GM12878 (cell line): ENCODE data around the gene DNAJC4. TPM values are rescaled to one million over a fixed set of nuclear protein-coding genes. Genes with fewer than 3 reads are reported as not detected.

Source experiments
- ATAC-seq: fragments of 200-7000 bp; cut with Tn5 transposase; 3 replicates; pipeline ENCODE4 v1.9.1; 2020; ENCODE audit warnings: mild to moderate bottlenecking, moderate library complexity
- BruUV-seq: library from RNA; stranded (reverse); fragments of 400-500 nt; replicated peaks from 2 replicates; lab custom pipeline; 2021; lab: Mats Ljungman, UMichigan
- CTCF ChIA-PET: fragments of 300-600 bp; sonication (Branson Sonifier 250); formaldehyde crosslinking; extraction: SDS; loops from one replicate; lab custom pipeline; 2021; ENCODE audit warnings: inconsistent platforms; lab: Yijun Ruan, JAX
- POLR2A ChIA-PET: fragments of 350-600 bp; formaldehyde crosslinking; extraction: SDS; loops from one replicate; lab custom pipeline; 2021; ENCODE audit warnings: inconsistent platforms; lab: Charles Lee
- RAD21 ChIA-PET: fragments of 300-600 bp; sonication (Branson Sonifier 250); formaldehyde crosslinking; loops from one replicate; lab custom pipeline; 2023; ENCODE audit warnings: antibody characterized with exemption; ENCODE audit not compliant: unreplicated experiment; lab: Charles Lee
- SMC1A ChIA-PET: fragments of 300-600 bp; sonication (Branson Sonifier 250); formaldehyde crosslinking; loops from one replicate; lab custom pipeline; 2023; ENCODE audit not compliant: unreplicated experiment, uncharacterized antibody; lab: Charles Lee
- DNase-seq: peaks from one replicate; pipeline ENCODE4 v3.0.0-alpha.2; 2011; ENCODE audit warnings: low read depth, low spot score
- FAIRE-seq: peaks from 3 replicates; lab custom pipeline; 2011; peaks lifted over from hg19 to GRCh38; lab: Jason Lieb, UNC
- H2AFZ ChIP-seq: 2 replicates; pipeline ENCODE4 v1.6.0; 2011; ENCODE audit warnings: low read depth, low read length, control low read depth; ENCODE audit not compliant: control insufficient read depth
- H3K27ac ChIP-seq: 2 replicates; pipeline ENCODE4 v1.5.1; 2011; ENCODE audit warnings: control low read depth; ENCODE audit not compliant: control insufficient read depth, insufficient read depth
- H3K27me3 ChIP-seq, 2 experiments: replicated peaks in 1 of 2; 2 replicates each; pipeline versions ENCODE4 v1.6.0 to v1.6.1; 2011; ENCODE audit warnings: low read length in 1 of 2; ENCODE audit not compliant: control insufficient read depth in 2 of 2, insufficient read depth in 2 of 2
- H3K36me3 ChIP-seq, 2 experiments: 2 replicates each; pipeline ENCODE4 v1.5.1; 2011; ENCODE audit warnings: low read length in 1 of 2; ENCODE audit not compliant: control insufficient read depth in 2 of 2, insufficient read depth in 2 of 2
- H3K4me1 ChIP-seq: 2 replicates; pipeline ENCODE4 v1.6.1; 2011; ENCODE audit warnings: mild to moderate bottlenecking, low read length, moderate library complexity, mixed read lengths; ENCODE audit not compliant: control insufficient read depth, insufficient read depth
- H3K4me2 ChIP-seq: 2 replicates; pipeline ENCODE4 v1.6.0; 2011; ENCODE audit warnings: control low read depth; ENCODE audit not compliant: control insufficient read depth, insufficient read depth
- H3K4me3 ChIP-seq: fragments of 200-600 bp; sonication (generic); 2 replicates; pipeline ENCODE4 v1.5.1; 2016
- H3K79me2 ChIP-seq: 2 replicates; pipeline ENCODE4 v1.6.0; 2011; ENCODE audit warnings: low read length; ENCODE audit not compliant: control insufficient read depth, insufficient read depth
- H3K9ac ChIP-seq: 2 replicates; pipeline ENCODE4 v1.8.0; 2011; ENCODE audit warnings: low read length, control low read depth, mixed read lengths; ENCODE audit not compliant: control insufficient read depth, insufficient read depth
- H3K9me3 ChIP-seq: replicated peaks from 3 replicates; pipeline ENCODE4 v1.5.1; 2011; ENCODE audit warnings: mild to moderate bottlenecking, low read length; ENCODE audit not compliant: control insufficient read depth, insufficient read depth
- H4K20me1 ChIP-seq: 2 replicates; pipeline ENCODE4 v1.6.0; 2011; ENCODE audit not compliant: control insufficient read depth, insufficient read depth
- BACH1 ChIP-seq: fragments of 450-650 bp; IDR thresholded peaks from 2 replicates; pipeline ENCODE4 v1.6.1; 2017; ENCODE audit warnings: mild to moderate bottlenecking, borderline replicate concordance
- BHLHE40 ChIP-seq, 2 experiments: fragments of 450-650 bp in 1 of 2; IDR thresholded peaks; 2 replicates each; pipeline ENCODE4 v1.6.1; 2011 to 2017; ENCODE audit warnings: low read depth in 2 of 2, borderline replicate concordance in 1 of 2, improper control_type of control experiment in 1 of 2, low read length in 1 of 2, mild to moderate bottlenecking in 1 of 2
- CHD1 ChIP-seq: IDR thresholded peaks from 2 replicates; pipeline ENCODE4 v1.6.1; 2012; ENCODE audit warnings: low read depth, low read length, improper control_type of control experiment
- CHD2 ChIP-seq: IDR thresholded peaks from 2 replicates; pipeline ENCODE4 v1.6.1; 2011; ENCODE audit warnings: low read depth, low read length, improper control_type of control experiment, borderline replicate concordance
- DPF2 ChIP-seq: fragments of 450-650 bp; IDR thresholded peaks from 2 replicates; pipeline ENCODE4 v1.6.1; 2017; ENCODE audit warnings: mild to moderate bottlenecking
- HCFC1 ChIP-seq: fragments of 150-350 bp; IDR thresholded peaks from 2 replicates; pipeline ENCODE4 v1.6.1; 2014; ENCODE audit warnings: low read length
- KAT2A ChIP-seq: conservative IDR thresholded peaks from 2 replicates; pipeline ENCODE4 v1.6.1; 2011; ENCODE audit warnings: low read depth, low read length; ENCODE audit not compliant: control insufficient read depth
- LARP7 ChIP-seq: fragments of 450-650 bp; IDR thresholded peaks from 2 replicates; pipeline ENCODE4 v1.6.1; 2017; ENCODE audit warnings: mild to moderate bottlenecking
- MYC ChIP-seq: IDR thresholded peaks from 2 replicates; pipeline ENCODE4 v1.6.1; 2011; ENCODE audit warnings: mild to moderate bottlenecking, low read length, moderate library complexity, inconsistent platforms; ENCODE audit not compliant: insufficient read depth, insufficient replicate concordance, insufficient read length, severe bottlenecking
- NFYA ChIP-seq: IDR thresholded peaks from 2 replicates; pipeline ENCODE4 v1.6.1; 2011; ENCODE audit warnings: low read depth, mild to moderate bottlenecking, low read length, improper control_type of control experiment, borderline replicate concordance
- NR2C1 ChIP-seq: fragments of 450-650 bp; IDR thresholded peaks from 2 replicates; pipeline ENCODE4 v1.6.1; 2017; ENCODE audit warnings: antibody characterized with exemption, mild to moderate bottlenecking, moderate library complexity
- NR2C2 ChIP-seq: IDR thresholded peaks from 2 replicates; pipeline ENCODE4 v1.6.1; 2011; ENCODE audit warnings: borderline replicate concordance, low read depth; ENCODE audit not compliant: control insufficient read depth, insufficient read length
- RAD21 ChIP-seq: IDR thresholded peaks from 2 replicates; pipeline ENCODE4 v1.6.1; 2011; ENCODE audit warnings: mild to moderate bottlenecking, low read depth, low read length, moderate library complexity; ENCODE audit not compliant: insufficient read depth
- RB1 ChIP-seq: fragments of 450-650 bp; formaldehyde crosslinking; IDR thresholded peaks from 2 replicates; pipeline ENCODE4 v1.6.1; 2017; ENCODE audit warnings: mild to moderate bottlenecking, borderline replicate concordance
- SP1 ChIP-seq: IDR thresholded peaks from one replicate; pipeline ENCODE4 v1.6.1; 2011; ENCODE audit warnings: low read depth, low read length
- SREBF1 ChIP-seq: IDR thresholded peaks from 2 replicates; pipeline ENCODE4 v1.6.1; 2012; ENCODE audit warnings: mild to moderate bottlenecking, low read length
- SREBF2 ChIP-seq: IDR thresholded peaks from 2 replicates; pipeline ENCODE4 v1.6.1; 2012; ENCODE audit warnings: mild to moderate bottlenecking, low read length
- TAF1 ChIP-seq: IDR thresholded peaks from 2 replicates; pipeline ENCODE4 v1.6.1; 2011; ENCODE audit warnings: mild to moderate bottlenecking, low read depth, low read length, borderline replicate concordance
- WGBS: methylation state at CpG from one replicate; pipeline ENCODE4 v1.1.6; 2016; ENCODE audit warnings: low lambda C conversion rate; ENCODE audit not compliant: insufficient replicate concordance, insufficient coverage; ENCODE audit errors: missing lambda C conversion rate; 5-methylcytosine and 5-hydroxymethylcytosine counted together
- in situ Hi-C: fragments of 300-500 bp; cut with MboI; formaldehyde crosslinking; loops from 9 replicates; pipeline ENCODE4 v1.14.3; 2018; ENCODE audit warnings: mixed read lengths
- intact Hi-C: fragments of 100-400 bp; cut with micrococcal nuclease; formaldehyde crosslinking; loops from one replicate; pipeline ENCODE4 v1.14.2; 2022; ENCODE audit not compliant: unreplicated experiment
- polyA plus RNA-seq, 11 experiments: library from polyadenylated mRNA; depleted of rRNA in 4 of 11; unstranded in 6 of 11; stranded (reverse) in 5 of 11; fragments of >200 nt; fragmentation: Nextera tagmentation in 4 of 11; fragmentation: Illumina TruSeq in 1 of 11; extraction: Ambion mirVana in 4 of 11; extraction: Trizol in 1 of 11; gene quantifications; 1 replicate in 1 of 11; 2 replicates in 10 of 11; pipeline versions ENCODE4 v1.2.1 to v1.2.3, GENCODE V29; 2011 to 2016; ENCODE audit warnings: inconsistent platforms in 2 of 11, missing spikeins in 2 of 11, low read depth in 1 of 11
- total RNA-seq, 4 experiments: library from RNA; depleted of rRNA in 3 of 4; stranded (reverse); fragments of >200 nt in 3 of 4; fragmentation: Illumina TruSeq in 1 of 4; extraction: Trizol in 1 of 4; gene quantifications; 2 replicates each; pipeline versions ENCODE4 v1.2.1 to v1.2.3, GENCODE V29; 2013 to 2021
- TF ChIP-seq, protein P1 (sequence below): fragments of 450-650 bp; IDR thresholded peaks from 2 replicates; pipeline ENCODE4 v1.6.1; 2017; ENCODE audit warnings: mild to moderate bottlenecking
- TF ChIP-seq, protein P2 (sequence below): fragments of 450-650 bp; IDR thresholded peaks from 2 replicates; pipeline ENCODE4 v1.6.1; 2016; ENCODE audit warnings: mild to moderate bottlenecking

DNAJC4 gene
- total and polyA plus RNA-seq, 10 of the 15 experiments (the other 5 are each of a cell fraction or from before 2014, with no cell fraction given): 3.7 to 64.9 (median 30.1) TPM

GRCh38 chr11:64241491-64242374 lies 11.4 kb downstream of the DNAJC4 start:
- FAIRE-seq (peak; percentile 90), DNase-seq (no peak), ATAC-seq (peak; percentile 80)
- H3K36me3 ChIP-seq: peaks cover 0 to 15% of the 10 kb centered on the region in 2 experiments; a peak in 2 of 4 replicates
- peak overlapping the region; percentile 74 for H3K9ac ChIP-seq
- BruUV-seq: TSS peak; percentile 81
- ChIA-PET RAD21 (interaction anchor here (0.7 to 8.6 kb wide), 11 partner anchors 9 to 77 kb away, joined by 3 to 104 read pairs (median 5); partner anchors contain the start of genes CATSPERZ, FERMT3, NUDT22 and PLCB3), POLR2A (interaction anchor here (0.5 to 7.4 kb wide), 24 partner anchors 8 to 1570 kb away, joined by 3 to 82 read pairs (median 4); partner anchors contain the start of genes BAD, CATSPERZ, DNAJC4 and ESRRA), SMC1A (interaction anchor here (0.9 to 5.0 kb wide), 3 partner anchors 15 to 63 kb away, joined by 3 to 40 read pairs (median 6); partner anchors contain the start of genes FERMT3, NUDT22 and TRPT1), CTCF (interaction anchor here (0.6 to 6.2 kb wide), 17 partner anchors 9 to 90 kb away, joined by 3 to 66 read pairs (median 4); partner anchors contain the start of genes BAD, FERMT3, NUDT22 and PLCB3)
- peaks cover 38% of the 10 kb centered on the region for H3K79me2 ChIP-seq
- H3K4me3 ChIP-seq: peak overlapping the region; percentile 89
- peak overlapping the region; percentile 81 for H3K27ac ChIP-seq
- H3K4me1 ChIP-seq: peaks cover 37% of the 10 kb centered on the region
- WGBS: under 1% methylated on average over 56 of the region's 63 CpGs
- in situ Hi-C loops (loop anchor here (25.0 kb wide), 1 partner anchor 1621 kb away; the partner anchor contains the start of genes CFL1, EFEMP2 and MUS81), intact Hi-C loops (loop anchor here (2.0 kb wide), 2 partner anchors 37 to 63 kb away; partner anchors contain the start of gene ESRRA)
- peak overlapping the region; percentile 60; the same call in 1 of the 2 replicates for H2AFZ ChIP-seq
- H4K20me1 ChIP-seq: no peaks in the 10 kb centered on the region
- no peaks in the 10 kb centered on the region for H3K9me3 ChIP-seq
- H3K27me3 ChIP-seq: no peaks in the 10 kb centered on the region
- H3K4me2 ChIP-seq: peak overlapping the region; percentile 88
- TF ChIP-seq LARP7: peak; percentile 90
- peak in 1 of 2 experiments; percentile 12; a peak in 2 of 4 replicates for TF ChIP-seq BHLHE40 (IDR thresholded peaks at IDR 0.05; ENCODE audit: borderline replicate concordance in 1 of 2, low read depth in 2 of 2, low read length in 1 of 2)
- TF ChIP-seq SP1: peak; percentile 9
- no peak for TF ChIP-seq CHD1
- TF ChIP-seq MYC: no peak
- TF ChIP-seq, protein P1, sequence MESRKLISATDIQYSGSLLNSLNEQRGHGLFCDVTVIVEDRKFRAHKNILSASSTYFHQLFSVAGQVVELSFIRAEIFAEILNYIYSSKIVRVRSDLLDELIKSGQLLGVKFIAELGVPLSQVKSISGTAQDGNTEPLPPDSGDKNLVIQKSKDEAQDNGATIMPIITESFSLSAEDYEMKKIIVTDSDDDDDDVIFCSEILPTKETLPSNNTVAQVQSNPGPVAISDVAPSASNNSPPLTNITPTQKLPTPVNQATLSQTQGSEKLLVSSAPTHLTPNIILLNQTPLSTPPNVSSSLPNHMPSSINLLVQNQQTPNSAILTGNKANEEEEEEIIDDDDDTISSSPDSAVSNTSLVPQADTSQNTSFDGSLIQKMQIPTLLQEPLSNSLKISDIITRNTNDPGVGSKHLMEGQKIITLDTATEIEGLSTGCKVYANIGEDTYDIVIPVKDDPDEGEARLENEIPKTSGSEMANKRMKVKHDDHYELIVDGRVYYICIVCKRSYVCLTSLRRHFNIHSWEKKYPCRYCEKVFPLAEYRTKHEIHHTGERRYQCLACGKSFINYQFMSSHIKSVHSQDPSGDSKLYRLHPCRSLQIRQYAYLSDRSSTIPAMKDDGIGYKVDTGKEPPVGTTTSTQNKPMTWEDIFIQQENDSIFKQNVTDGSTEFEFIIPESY: no peak
- TF ChIP-seq RB1: no peak
- TF ChIP-seq NR2C1: no peak
- TF ChIP-seq HCFC1: peak; percentile 25; the same call in 1 of the 2 replicates
- TF ChIP-seq DPF2: peak; percentile 65
- TF ChIP-seq BACH1: peak; percentile 78
- no peak for TF ChIP-seq RAD21
- TF ChIP-seq KAT2A: no peak
- TF ChIP-seq CHD2: no peak
- no peak; the same call in 1 of the 2 replicates for TF ChIP-seq SREBF1
- no peak for TF ChIP-seq SREBF2
- no peak for TF ChIP-seq NFYA
- TF ChIP-seq, protein P2, sequence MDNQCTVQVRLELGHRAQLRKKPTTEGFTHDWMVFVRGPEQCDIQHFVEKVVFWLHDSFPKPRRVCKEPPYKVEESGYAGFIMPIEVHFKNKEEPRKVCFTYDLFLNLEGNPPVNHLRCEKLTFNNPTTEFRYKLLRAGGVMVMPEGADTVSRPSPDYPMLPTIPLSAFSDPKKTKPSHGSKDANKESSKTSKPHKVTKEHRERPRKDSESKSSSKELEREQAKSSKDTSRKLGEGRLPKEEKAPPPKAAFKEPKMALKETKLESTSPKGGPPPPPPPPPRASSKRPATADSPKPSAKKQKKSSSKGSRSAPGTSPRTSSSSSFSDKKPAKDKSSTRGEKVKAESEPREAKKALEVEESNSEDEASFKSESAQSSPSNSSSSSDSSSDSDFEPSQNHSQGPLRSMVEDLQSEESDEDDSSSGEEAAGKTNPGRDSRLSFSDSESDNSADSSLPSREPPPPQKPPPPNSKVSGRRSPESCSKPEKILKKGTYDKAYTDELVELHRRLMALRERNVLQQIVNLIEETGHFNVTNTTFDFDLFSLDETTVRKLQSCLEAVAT: no peak
- no peak for TF ChIP-seq NR2C2
- peak; percentile 64; the same call in 1 of the 2 replicates for TF ChIP-seq TAF1
